Mucosa of descending colon (tissue), 3 donors: ENCODE measurements around the gene ZBTB7A. TPM values are rescaled to one million over a fixed set of nuclear protein-coding genes. Genes with fewer than 3 reads are reported as not detected.

Source experiments
- ATAC-seq: fragments of 200-7000 bp; cut with Tn5 transposase; one replicate; pipeline ENCODE4 v1.9.1; 2020; ENCODE audit warnings: mild to moderate bottlenecking, moderate library complexity
- DNase-seq, 3 donors: peaks; one replicate each; pipeline ENCODE4 v3.0.0-alpha.2; 2020
- H3K36me3 ChIP-seq: fragments of 200-600 bp; one replicate; pipeline ENCODE4 v1.8.0; 2021; ENCODE audit warnings: low read depth, mild to moderate bottlenecking
- H3K4me1 ChIP-seq: fragments of 200-600 bp; one replicate; pipeline ENCODE4 v1.8.0; 2021; ENCODE audit warnings: low read depth, mild to moderate bottlenecking
- H3K4me3 ChIP-seq: fragments of 200-600 bp; one replicate; pipeline ENCODE4 v1.8.0; 2021; ENCODE audit warnings: mild to moderate bottlenecking
- H3K9me3 ChIP-seq: fragments of 200-600 bp; one replicate; pipeline ENCODE4 v1.8.0; 2021; ENCODE audit warnings: mild to moderate bottlenecking
- intact Hi-C, 2 donors: fragments of 100-400 bp; cut with DNase I in 1 of 2; cut with micrococcal nuclease in 1 of 2; formaldehyde crosslinking; loops; one replicate each; pipeline versions ENCODE4 v1.11.0 to v1.11.1; 2022; cut with DNase I, micrococcal nuclease
- total RNA-seq, 3 donors: library from RNA; stranded (reverse); fragmentation: NEBNext Ultra II Directional in 2 of 3; extraction: Animal tissue kit (Norgen Biotek cat#: 25700) in 2 of 3; gene quantifications; one replicate each; pipeline versions ENCODE4 v1.2.1 to v1.2.4, GENCODE V29; 2021 to 2023
- TF ChIP-seq, protein P1 (sequence below): fragments of 200-600 bp; IDR thresholded peaks from one replicate; pipeline ENCODE4 v1.8.0; 2022; ENCODE audit warnings: antibody characterized with exemption, mild to moderate bottlenecking
- donor health status: DM: no; HTN: no; CAD: no; lungs with moderate emphysema.
- donor health status: DM: no; HTN: no; CAD: no.
- donor health status: DM: no; HTN: yes; CAD: no.

Gene ZBTB7A
- total RNA-seq, 3 donors from 2014 or later: 104 to 115 (median 112) TPM

DNA sequence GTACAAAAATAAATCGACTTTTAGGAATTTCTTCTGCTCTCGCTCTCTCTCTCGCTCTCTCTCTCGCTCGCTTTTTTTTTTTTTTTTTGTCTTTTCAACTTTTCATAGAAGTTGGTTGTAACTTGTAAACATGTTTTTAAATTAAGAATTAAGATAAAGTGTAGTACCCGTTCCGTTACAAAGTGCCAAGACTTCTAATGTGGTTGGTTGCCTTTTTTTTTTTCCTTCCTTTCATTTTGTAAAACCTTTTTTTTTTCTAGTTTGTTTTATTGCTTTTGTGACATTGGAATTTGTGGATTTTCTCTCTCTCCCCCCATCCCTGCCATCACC is 20.4 kb downstream of the ZBTB7A start:
- no peak for DNase-seq
- peaks cover 23% of the 10 kb centered on the region for H3K4me1 ChIP-seq
- ATAC-seq: no peak
- no peaks in the 10 kb centered on the region for H3K9me3 ChIP-seq
- TF ChIP-seq, protein P1, sequence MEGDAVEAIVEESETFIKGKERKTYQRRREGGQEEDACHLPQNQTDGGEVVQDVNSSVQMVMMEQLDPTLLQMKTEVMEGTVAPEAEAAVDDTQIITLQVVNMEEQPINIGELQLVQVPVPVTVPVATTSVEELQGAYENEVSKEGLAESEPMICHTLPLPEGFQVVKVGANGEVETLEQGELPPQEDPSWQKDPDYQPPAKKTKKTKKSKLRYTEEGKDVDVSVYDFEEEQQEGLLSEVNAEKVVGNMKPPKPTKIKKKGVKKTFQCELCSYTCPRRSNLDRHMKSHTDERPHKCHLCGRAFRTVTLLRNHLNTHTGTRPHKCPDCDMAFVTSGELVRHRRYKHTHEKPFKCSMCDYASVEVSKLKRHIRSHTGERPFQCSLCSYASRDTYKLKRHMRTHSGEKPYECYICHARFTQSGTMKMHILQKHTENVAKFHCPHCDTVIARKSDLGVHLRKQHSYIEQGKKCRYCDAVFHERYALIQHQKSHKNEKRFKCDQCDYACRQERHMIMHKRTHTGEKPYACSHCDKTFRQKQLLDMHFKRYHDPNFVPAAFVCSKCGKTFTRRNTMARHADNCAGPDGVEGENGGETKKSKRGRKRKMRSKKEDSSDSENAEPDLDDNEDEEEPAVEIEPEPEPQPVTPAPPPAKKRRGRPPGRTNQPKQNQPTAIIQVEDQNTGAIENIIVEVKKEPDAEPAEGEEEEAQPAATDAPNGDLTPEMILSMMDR: no peak
- H3K36me3 ChIP-seq: peaks cover 6% of the 10 kb centered on the region
- intact Hi-C loops: loop anchor here in 1 of 2 donors (10.0 kb wide), 1 partner anchor 52 kb away; no protein-coding TSS in a partner anchor
- no peak overlapping the region for H3K4me3 ChIP-seq

DNA sequence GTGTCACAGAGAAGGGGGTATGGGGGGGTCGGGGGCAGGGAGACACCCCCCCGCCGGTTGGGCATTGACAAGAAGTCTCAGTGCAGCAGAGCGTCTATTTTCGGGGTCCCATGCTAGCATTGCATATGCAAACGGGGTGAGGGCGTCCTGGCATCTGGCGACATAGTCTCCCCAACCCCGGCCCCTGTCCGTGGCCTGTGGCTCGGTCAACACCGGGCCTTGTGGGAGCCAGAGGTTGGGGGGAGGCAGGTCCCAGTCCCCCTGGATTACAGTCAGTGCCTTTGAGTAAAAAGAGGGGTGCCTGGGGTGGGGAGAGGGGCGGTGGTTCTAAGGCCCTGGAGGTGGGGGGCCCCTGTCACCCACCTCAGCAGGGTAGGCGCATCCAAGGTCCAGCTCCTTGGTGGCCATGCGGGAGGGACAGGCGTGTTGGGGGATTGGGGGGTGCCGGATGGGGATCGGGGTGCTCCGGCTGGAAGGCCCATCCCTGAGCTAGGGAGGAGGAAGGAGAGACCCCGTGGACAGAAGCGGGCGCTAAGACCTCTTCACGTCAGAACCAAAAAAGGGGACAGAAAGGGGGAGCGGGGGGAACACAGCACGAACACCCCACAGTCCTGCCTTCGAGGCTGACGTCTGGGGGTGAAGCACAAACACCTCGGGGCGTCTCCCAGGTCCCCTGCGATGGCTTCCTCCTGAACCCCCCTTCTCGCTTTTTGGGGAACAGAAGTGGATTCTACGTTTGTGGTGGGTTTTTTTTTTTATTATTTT is 20.9 kb downstream of the ZBTB7A start:
- Histone ChIP-seq H3K36me3 (peaks cover 6% of the 10 kb centered on the region), H3K4me3 (no peak overlapping the region), H3K4me1 (peaks cover 23% of the 10 kb centered on the region), H3K9me3 (no peaks in the 10 kb centered on the region)
- ATAC-seq (no peak), DNase-seq (peak in 1 of 3 donors; percentile 43)
- TF ChIP-seq, protein P1: no peak
- intact Hi-C loops: loop anchor here in 1 of 2 donors (10.0 kb wide), 1 partner anchor 51 kb away; no protein-coding TSS in a partner anchor

DNA sequence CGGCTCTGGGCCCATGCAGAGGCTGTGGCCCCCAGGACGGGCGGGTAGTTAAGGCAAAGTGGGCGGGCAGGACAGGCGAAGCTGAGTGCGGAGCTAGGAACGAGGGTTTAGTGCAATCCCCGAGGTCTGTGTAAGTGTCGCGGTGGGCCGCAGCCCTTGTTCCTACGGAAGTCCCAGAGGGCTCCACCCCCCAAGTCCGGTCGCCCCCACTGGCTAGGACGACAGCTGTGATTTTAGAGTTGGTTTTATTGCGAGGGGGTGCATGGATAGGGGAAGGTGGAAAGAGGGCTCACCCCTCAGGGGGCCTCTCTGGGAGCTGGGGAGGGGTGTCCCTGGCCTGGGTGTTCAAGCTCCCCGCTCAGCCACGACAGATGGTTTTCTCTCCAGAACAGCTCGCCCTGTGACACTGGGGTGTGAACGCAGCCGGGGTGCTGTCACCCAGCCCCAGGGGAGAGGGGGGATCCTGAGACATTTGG is 21.7 kb downstream of the ZBTB7A start:
- DNase-seq (peak in 2 of 3 donors; percentile 31 to 50), ATAC-seq (no peak)
- H3K9me3 ChIP-seq: no peaks in the 10 kb centered on the region
- H3K36me3 ChIP-seq: peaks cover 6% of the 10 kb centered on the region
- no peak overlapping the region for H3K4me3 ChIP-seq
- TF ChIP-seq, protein P1: no peak
- intact Hi-C loops: loop anchor here in 1 of 2 donors (10.0 kb wide), 1 partner anchor 50 kb away; no protein-coding TSS in a partner anchor
- peaks cover 23% of the 10 kb centered on the region for H3K4me1 ChIP-seq

DNA sequence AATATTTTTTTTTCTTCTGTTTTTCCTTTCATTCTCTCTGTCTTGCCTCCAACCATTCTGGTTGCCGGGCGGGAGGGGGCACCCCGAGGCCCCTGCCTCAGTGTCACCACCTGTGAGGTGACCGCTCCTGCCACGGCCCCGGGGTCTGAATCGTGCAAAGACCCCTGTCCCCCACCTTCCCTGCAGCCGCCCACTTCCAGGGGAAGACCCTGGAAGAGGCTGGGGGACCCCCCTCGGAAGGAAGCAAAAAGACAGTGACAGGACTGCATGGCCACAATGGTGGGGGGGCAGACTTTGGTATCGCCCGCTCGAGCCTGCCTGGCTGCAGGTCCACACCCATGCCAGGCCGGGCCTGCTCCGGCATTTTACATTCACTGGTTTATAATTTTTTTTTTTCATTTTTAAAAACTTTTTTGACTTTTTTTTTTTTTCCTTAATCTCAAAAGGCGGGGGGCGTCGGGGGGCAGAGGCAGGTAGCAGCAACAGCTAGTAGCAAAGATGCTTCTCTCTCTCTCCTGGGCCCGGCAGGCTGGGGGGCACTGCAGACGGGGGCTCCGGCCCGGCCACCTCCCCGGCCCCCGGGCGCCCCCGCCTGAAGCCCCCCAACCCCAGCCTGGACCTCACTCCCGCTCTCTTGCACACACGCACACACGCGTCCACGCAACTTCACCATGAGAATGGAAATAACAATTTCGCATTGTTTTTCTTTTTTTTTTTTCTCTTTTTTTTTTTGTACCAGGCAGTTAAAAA is 22.6 kb downstream of the ZBTB7A start:
- Histone ChIP-seq H3K9me3 (no peaks in the 10 kb centered on the region), H3K4me3 (no peak overlapping the region), H3K4me1 (peaks cover 14% of the 10 kb centered on the region), H3K36me3 (no peaks in the 10 kb centered on the region)
- no peak for ATAC-seq
- intact Hi-C loops: loop anchor here in 1 of 2 donors (10.0 kb wide), 1 partner anchor 49 kb away; no protein-coding TSS in a partner anchor
- DNase-seq: peak in 2 of 3 donors; percentile 23 to 50
- TF ChIP-seq, protein P1: no peak

DNA sequence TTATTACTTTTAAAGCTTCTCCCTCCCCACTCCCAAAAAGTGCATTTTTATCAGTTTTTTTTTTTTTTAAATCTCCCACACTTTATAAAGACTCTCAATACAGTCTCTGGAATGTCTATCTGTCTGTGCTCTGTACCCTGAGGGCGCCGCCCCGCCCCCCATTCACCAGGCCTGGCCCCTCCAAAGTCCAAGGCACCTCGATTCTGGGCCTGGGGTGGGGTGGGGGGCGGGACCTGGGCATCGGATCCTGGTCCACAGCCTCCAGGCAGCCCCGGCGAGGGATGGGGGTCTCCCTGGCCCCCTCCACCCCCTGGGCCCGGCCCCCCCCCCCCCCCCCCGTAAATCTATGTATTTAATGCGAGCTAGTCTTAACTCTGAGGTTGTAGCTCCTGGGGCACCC is 23.3 kb downstream of the ZBTB7A start:
- no peak for ATAC-seq

More for the DNA sequence above, 23.3 kb downstream of the ZBTB7A start:
- H3K36me3 ChIP-seq: no peaks in the 10 kb centered on the region
- H3K4me1 ChIP-seq: peaks cover 14% of the 10 kb centered on the region
- TF ChIP-seq, protein P1: no peak
- no peak for DNase-seq
- intact Hi-C loops: loop anchor here in 1 of 2 donors (10.0 kb wide), 1 partner anchor 49 kb away; no protein-coding TSS in a partner anchor
- no peaks in the 10 kb centered on the region for H3K9me3 ChIP-seq
- H3K4me3 ChIP-seq: no peak overlapping the region
